WERI-Rb-1 (cell line): Measurements from ENCODE around the gene TMEM132C.

ENCODE experiments used
- DNase-seq: peaks from one replicate; pipeline ENCODE4 v3.0.0-alpha.2; 2020
- H3K27ac ChIP-seq: fragments of 250-450 bp; sonication (Bioruptor Pico); 2 replicates; pipeline ENCODE4 v1.5.1; 2020; ENCODE audit warnings: mild to moderate bottlenecking, moderate library complexity
- H3K27me3 ChIP-seq: fragments of 250-450 bp; sonication (Bioruptor Pico); 2 replicates; pipeline ENCODE4 v1.5.1; 2021; ENCODE audit warnings: mild to moderate bottlenecking, low read depth, moderate library complexity; ENCODE audit not compliant: insufficient read depth, severe bottlenecking
- H3K36me3 ChIP-seq: fragments of 250-450 bp; sonication (Bioruptor Pico); 2 replicates; pipeline ENCODE4 v1.5.1; 2020; ENCODE audit warnings: mild to moderate bottlenecking, moderate library complexity
- H3K4me3 ChIP-seq: 2 replicates; pipeline ENCODE4 v1.5.1; 2011; ENCODE audit warnings: low read depth, mild to moderate bottlenecking, control low read depth, low read length
- H3K9me3 ChIP-seq: fragments of 250-450 bp; sonication (Bioruptor Pico); 2 replicates; pipeline ENCODE4 v1.5.1; 2021; ENCODE audit warnings: mild to moderate bottlenecking, moderate library complexity; ENCODE audit not compliant: severe bottlenecking
- CTCF ChIP-seq: IDR thresholded peaks from 2 replicates; pipeline ENCODE4 v1.5.1; 2011; ENCODE audit warnings: low read depth, mild to moderate bottlenecking, control low read depth, inconsistent platforms, low read length

The TMEM132C gene

GRCh38 chr12:128267651-128268378 lies 845 bp downstream of the TMEM132C start:
- peak overlapping the region; percentile 45 for H3K4me3 ChIP-seq
- peaks cover 15% of the 10 kb centered on the region for H3K27me3 ChIP-seq
- 0 out of 2 replicates have a peak, but pooled peaks have one; percentile 3 for TF ChIP-seq CTCF
- H3K9me3 ChIP-seq: peaks cover 3% of the 10 kb centered on the region
- H3K27ac ChIP-seq: no peak overlapping the region
- no peak for DNase-seq
- no peaks in the 10 kb centered on the region for H3K36me3 ChIP-seq

- no peak overlapping the region for H3K27ac ChIP-seq
- DNase-seq: no peak
- peak overlapping the region; percentile 45 for H3K4me3 ChIP-seq
- no peak for TF ChIP-seq CTCF
- peaks cover 15% of the 10 kb centered on the region for H3K27me3 ChIP-seq
- peaks cover 3% of the 10 kb centered on the region for H3K9me3 ChIP-seq
- no peaks in the 10 kb centered on the region for H3K36me3 ChIP-seq
These were observed 1.5 kb downstream of the TMEM132C start for GRCh38 chr12:128268379-128268995.

GRCh38 chr12:128269181-128269591 lies 2.2 kb downstream of the TMEM132C start:
- no peaks in the 10 kb centered on the region for H3K36me3 ChIP-seq
- H3K9me3 ChIP-seq: peaks cover under 1% of the 10 kb centered on the region
- DNase-seq: no peak
- peaks cover 15% of the 10 kb centered on the region for H3K27me3 ChIP-seq
- no peak for TF ChIP-seq CTCF
- no peak overlapping the region for H3K4me3 ChIP-seq
- no peak overlapping the region for H3K27ac ChIP-seq

GRCh38 chr12:128276471-128276870 lies 9.5 kb downstream of the TMEM132C start:
- peaks cover 6% of the 10 kb centered on the region for H3K9me3 ChIP-seq
- DNase-seq: no peak
- no peaks in the 10 kb centered on the region for H3K27me3 ChIP-seq
- no peaks in the 10 kb centered on the region for H3K36me3 ChIP-seq
- no peak for TF ChIP-seq CTCF
- H3K4me3 ChIP-seq: no peak overlapping the region
- no peak overlapping the region for H3K27ac ChIP-seq

GRCh38 chr12:128286970-128287369 lies 20.0 kb downstream of the TMEM132C start:
- Histone ChIP-seq H3K36me3 (no peaks in the 10 kb centered on the region), H3K27ac (no peak overlapping the region), H3K9me3 (no peaks in the 10 kb centered on the region), H3K27me3 (no peaks in the 10 kb centered on the region), H3K4me3 (no peak overlapping the region)
- DNase-seq: no peak
- TF ChIP-seq CTCF: no peak

- TF ChIP-seq CTCF: no peak
These were observed 21.4 kb downstream of the TMEM132C start for GRCh38 chr12:128288357-128288756.

More at GRCh38 chr12:128288357-128288756, 21.4 kb downstream of the TMEM132C start:
- no peak for DNase-seq
- no peaks in the 10 kb centered on the region for H3K27me3 ChIP-seq
- H3K9me3 ChIP-seq: no peaks in the 10 kb centered on the region
- H3K27ac ChIP-seq: no peak overlapping the region
- H3K4me3 ChIP-seq: no peak overlapping the region
- H3K36me3 ChIP-seq: no peaks in the 10 kb centered on the region
